Measurements from ENCODE around the gene ZNF799.
"Not testable (repeated sequence)": the region's sequence is repeated elsewhere in the genome, so short reads cannot be mapped to it uniquely, and the experiment has no call there.

Gene ZNF799

GRCh38 chr19:12400633-12401502, at the start of gene ZNF799:
Gene ZNF799, minus strand, starts transcription at chr19:12401271. Its CDS starts 201 bp downstream, at chr19:12401070.
- DNase-seq (ENCODE audit: low read depth in 3 of 3): peak; percentile 79 to 92 (median 80)

GRCh38 chr19:12450844-12451243, 49.8 kb upstream of the ZNF799 start:
- DNase-seq (ENCODE audit: low read depth in 3 of 3): no peak

GRCh38 chr19:12448808-12449207, 47.7 kb upstream of the ZNF799 start:
- DNase-seq (ENCODE audit: low read depth in 3 of 3): no peak

DNA sequence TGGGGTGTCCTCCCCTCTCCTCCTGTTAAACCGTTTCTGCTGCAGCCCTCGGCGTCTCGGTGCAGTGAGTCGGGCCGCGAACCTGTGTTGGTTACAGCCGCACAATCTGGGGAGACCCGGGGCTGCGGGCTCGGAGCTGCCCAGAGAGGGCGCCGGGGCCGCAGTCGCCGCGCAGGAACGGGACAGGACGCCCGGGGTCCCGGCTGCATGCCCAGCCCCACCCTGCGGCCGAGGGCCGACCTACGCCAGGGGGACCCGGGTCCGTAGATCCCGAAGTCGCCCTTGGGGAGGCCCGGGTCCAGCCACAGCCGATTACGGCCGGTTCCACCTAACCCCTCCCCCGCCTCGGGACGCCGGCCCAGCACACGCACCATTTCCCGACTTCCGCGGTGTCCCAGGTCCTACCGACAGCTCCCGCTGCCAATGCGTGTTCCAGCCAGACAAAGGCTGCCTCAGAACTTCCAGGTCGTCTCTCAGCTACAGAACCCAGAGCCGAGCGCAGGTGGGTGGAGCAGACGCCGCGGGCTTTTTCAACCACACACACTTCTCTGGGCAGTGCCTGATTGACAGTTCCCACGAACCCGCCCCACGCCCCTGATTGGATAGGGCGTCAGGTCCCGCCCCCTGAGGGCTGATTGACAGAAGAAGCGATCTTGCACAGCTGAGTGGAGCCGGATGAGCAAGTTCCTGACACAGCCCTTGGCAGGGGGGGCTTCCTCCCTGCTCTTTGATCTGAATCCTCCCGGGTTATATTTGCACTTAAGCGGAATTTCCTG, 39.7 kb upstream of the ZNF799 start, which contains the start of gene ZNF443:
Gene ZNF443 (minus strand): TSS at position 481 of the 776 bp plus-strand sequence. CDS start 107 bp downstream, at position 374.
- DNase-seq (ENCODE audit: low read depth in 3 of 3): peak; percentile 97 to 99 (median 98)

GRCh38 chr19:12439686-12440540, 38.8 kb upstream of the ZNF799 start:
- DNase-seq (ENCODE audit: low read depth in 3 of 3): peak; percentile 3 to 63 (median 41)

DNA sequence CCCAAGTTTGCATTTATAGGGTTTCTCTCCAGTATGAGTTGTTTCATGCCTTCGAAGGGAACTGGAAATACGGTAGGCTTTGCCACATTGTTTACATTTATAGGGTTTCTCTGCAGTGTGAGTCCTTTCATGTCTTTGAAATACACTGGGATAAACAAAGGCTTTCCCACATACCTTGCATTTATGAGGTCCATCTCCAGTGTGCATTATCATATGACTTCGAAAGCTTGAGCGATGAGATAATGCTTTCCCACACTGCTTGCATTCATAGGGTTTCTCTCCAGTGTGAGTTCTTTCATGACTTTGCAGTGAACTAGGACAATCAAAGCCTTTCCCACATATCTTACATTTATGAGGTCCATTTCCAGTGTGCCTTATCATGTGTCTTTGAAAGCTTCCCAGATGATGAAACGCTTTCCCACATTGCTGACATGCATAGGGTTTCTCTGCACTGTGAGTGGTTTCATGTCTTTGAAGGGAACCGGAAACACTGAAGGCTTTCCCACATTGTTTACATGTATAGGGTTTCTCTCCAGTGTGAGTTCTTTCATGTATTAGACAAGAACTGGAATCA, 29.7 kb upstream of the ZNF799 start:
- DNase-seq (ENCODE audit: low read depth in 3 of 3): not testable (repeated sequence)

DNA sequence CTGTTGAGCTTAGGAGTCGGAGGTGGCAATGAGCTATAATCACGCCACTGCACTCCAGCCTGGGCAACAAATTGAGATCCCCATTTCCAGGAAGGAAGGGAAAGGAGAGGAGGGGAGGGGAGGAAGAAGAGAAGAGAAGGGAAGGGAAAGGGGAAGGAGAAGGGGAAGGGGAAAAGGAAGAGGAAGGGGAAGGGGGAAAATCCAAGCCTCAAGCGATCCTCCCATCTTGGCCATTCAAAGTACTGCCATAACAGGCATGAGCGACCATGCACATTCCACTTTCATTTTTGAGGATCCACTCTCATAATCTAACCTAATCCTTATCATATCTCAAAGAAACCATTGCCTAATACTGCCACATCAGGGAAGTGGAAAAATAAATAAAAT, 24.8 kb upstream of the ZNF799 start:
- no peak for DNase-seq (ENCODE audit: low read depth in 3 of 3)

- DNase-seq (ENCODE audit: low read depth in 3 of 3): no peak
These were observed 24.3 kb upstream of the ZNF799 start for GRCh38 chr19:12425236-12425887.

DNA sequence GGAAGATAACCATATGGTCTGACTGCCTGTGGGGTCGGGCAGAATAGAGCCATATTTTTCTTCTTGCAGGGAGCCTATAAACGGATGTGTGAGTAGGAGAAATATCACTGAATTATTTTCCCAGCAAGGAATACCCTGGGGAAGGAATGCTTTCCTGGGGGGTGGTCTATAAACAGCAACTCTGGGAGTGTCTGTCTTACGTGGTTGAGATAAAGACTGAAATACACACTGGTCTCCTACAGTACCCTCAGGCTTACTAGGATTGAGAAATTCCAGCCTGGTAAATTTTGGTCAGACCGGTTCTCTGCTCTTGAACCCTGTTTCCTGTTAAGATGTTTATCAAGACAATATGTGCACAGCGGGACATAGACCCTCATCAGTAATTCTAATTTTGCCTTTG, 16.2 kb upstream of the ZNF799 start:
- not testable (repeated sequence) for DNase-seq (ENCODE audit: low read depth in 3 of 3)

- no peak for DNase-seq (ENCODE audit: low read depth in 3 of 3)
These were observed 10.8 kb upstream of the ZNF799 start for GRCh38 chr19:12411893-12412292.

- peak in 1 of 3 experiments; percentile 32 for DNase-seq (ENCODE audit: low read depth in 3 of 3)
These were observed 1.0 kb downstream of the ZNF799 start for GRCh38 chr19:12399901-12400632.

- not testable (repeated sequence) for DNase-seq (ENCODE audit: low read depth in 3 of 3)
These were observed 9.9 kb downstream of the ZNF799 start for GRCh38 chr19:12391148-12391547.

- DNase-seq (ENCODE audit: low read depth in 3 of 3): not testable (repeated sequence)
These were observed 14.7 kb downstream of the ZNF799 start for GRCh38 chr19:12386365-12386764.

DNA sequence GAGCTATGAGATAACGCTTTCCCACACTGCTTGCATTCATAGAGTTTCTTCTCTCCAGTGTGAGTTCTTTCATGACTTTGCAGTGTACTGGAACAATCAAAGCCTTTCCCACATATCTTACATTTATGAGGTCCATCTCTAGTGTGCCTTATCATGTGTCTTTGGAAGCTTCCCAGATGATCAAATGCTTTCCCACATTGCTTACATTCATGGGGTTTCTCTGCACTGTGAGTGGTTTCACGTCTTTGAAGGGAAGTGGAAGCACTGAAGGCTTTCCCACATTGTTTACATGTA, 20.7 kb downstream of the ZNF799 start:
- no peak for DNase-seq (ENCODE audit: low read depth in 3 of 3)

GRCh38 chr19:12379732-12380443, 21.2 kb downstream of the ZNF799 start:
- DNase-seq (ENCODE audit: low read depth in 3 of 3): no peak

DNA sequence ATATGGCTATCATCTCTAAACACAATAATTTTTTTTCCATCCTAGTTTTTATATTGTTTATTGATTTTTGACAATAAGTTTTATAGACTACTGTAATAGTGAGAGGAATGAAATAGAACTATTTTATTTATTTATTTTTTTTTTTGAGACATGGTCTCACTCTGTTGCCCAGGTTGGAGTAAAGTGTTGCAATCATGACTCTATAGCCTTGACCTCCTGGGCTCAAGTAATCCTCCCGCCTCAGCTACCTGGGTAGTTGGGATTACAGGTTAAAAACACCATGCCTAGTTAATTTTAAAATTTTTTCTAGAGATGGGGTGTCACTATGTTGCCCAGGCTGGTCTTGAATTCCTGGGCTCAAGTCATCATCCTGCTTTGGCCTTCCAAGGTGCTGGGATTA, 27.0 kb downstream of the ZNF799 start:
- no peak for DNase-seq (ENCODE audit: low read depth in 3 of 3)

DNA sequence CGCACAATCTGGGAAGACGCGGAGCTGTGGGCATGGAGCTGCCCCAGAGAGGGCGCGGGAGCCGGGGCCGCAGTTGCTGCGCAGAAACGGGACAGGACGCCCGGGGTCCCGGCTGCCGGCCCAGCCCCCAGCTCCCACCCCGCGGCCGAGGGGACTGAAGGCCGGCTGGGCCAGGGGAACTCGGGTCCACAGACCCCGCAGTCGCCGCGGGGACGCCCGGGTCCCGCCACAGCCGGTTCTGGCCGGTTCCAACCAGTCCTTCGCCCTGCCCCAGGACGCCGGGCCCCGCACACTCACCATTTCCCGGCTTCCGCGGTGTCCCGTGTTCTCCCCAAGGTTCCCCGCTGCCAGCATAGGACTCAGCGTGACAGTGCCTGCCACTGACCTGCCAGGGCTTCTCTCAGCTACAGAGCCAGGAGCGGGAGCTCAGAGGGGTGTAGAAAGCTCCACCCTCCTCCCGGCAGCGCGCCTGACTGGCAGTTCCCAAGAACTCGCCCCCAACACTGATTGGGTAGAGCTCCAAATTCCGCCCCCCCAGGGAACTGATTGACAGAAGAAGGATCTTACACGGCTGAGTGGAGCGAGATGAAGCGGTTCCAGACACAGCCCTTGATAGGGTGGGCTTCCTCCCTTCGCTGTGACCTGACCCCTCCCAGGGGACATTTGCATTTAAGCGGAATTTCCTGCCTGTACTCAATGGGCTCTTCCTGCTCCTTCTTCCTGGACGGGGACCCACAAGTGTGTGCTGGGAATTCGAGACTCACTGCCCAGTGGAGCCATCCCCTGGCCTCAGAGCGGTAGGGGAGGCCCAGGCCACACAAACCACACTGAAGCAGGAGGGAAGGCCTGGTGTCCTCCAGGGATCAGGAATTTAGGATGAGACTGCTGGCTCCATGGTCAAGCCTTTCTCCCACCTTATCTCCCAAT, 35.6 kb downstream of the ZNF799 start, which contains the start of gene ZNF442:
Gene ZNF442 (minus strand): TSS at position 448 of the 927 bp plus-strand sequence. CDS start 2,052 bp downstream, outside the sequence.
- DNase-seq (ENCODE audit: low read depth in 3 of 3): peak; percentile 74 to 88 (median 83)

Measured in stimulated activated CD4-positive, alpha-beta T cell treated with anti-CD3 and anti-CD28 coated beads, TNF-alpha, amount 100 ng/mL, for 24 hours (primary cell).